Measurements from ENCODE around the gene ARHGEF28. TPM values are rescaled to one million over a fixed set of nuclear protein-coding genes. Genes with fewer than 3 reads are reported as not detected.

ARHGEF28 gene
- total RNA-seq, 1 experiment from 2014 or later = 6.1 TPM

DNA sequence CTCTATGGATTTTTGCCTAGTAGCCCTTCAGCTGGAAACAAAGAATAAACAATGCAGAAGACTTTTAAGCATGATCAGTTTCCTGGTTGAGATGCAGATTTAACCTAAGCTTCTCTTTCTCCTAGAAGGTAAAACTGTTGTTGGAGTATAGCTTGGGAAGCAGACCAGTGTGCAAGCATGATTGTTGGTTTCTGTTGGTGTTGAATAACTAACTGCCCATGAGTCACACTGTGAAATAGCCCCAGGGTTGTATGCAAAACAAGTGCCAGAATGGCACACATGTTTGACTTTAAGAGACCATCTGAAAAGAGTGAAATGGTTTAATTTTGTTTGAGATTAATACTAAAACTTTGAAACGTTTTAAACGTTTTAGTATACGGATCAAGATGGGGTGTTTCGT, 227.1 kb downstream of the ARHGEF28 start:
- DNase-seq (ENCODE audit: low read depth, low spot score) = no peak
- Histone ChIP-seq H3K36me3 (ENCODE audit: control insufficient read depth in 1 of 2, insufficient read depth in 2 of 2, low read length in 2 of 2) (no peaks in the 10 kb centered on the region), H3K27me3 (ENCODE audit: insufficient read depth, low read length) (no peaks in the 10 kb centered on the region), H3K9ac (ENCODE audit: low read length) (no peak overlapping the region), H3K4me1 (ENCODE audit: control insufficient read depth in 1 of 2, insufficient read depth in 2 of 2, low read length in 2 of 2) (peaks cover 0 to 7% of the 10 kb centered on the region in 2 experiments; a peak in 1 of 4 replicates), H3K4me2 (ENCODE audit: low read length) (no peak overlapping the region), H4K20me1 (ENCODE audit: insufficient read depth) (no peaks in the 10 kb centered on the region), H3K9me3 (ENCODE audit: control insufficient read depth in 1 of 2, insufficient read depth in 1 of 2, low read depth in 1 of 2, low read length in 2 of 2) (no peaks in the 10 kb centered on the region), H2AFZ (ENCODE audit: low read depth, low read length, poor library complexity, severe bottlenecking) (no peak overlapping the region), H3K27ac (ENCODE audit: low read depth, low read length) (no peak overlapping the region), H3K79me2 (ENCODE audit: insufficient read depth, low read length) (no peaks in the 10 kb centered on the region), H3K9me2 (ENCODE audit: insufficient read depth) (no peaks in the 10 kb centered on the region), H3K4me3 (replicated peaks in 1 of 2; ENCODE audit: low read depth in 1 of 2, low read length in 2 of 2) (no peak overlapping the region)
- TF ChIP-seq SIN3A (IDR thresholded peaks at IDR 0.05; ENCODE audit: low read depth) = no peak
- TF ChIP-seq CBX3 (IDR thresholded peaks at IDR 0.05; ENCODE audit: low read depth) = no peak
- TF ChIP-seq YY1 (IDR thresholded peaks at IDR 0.05; ENCODE audit: extremely low read depth, insufficient replicate concordance, low read depth, low read length) = no peak
- no peak for TF ChIP-seq EGR1 (IDR thresholded peaks at IDR 0.05; ENCODE audit: low read depth)
- no peak for TF ChIP-seq POLR2A (IDR thresholded peaks at IDR 0.05; ENCODE audit: borderline replicate concordance, extremely low read depth, insufficient read depth, insufficient read length)
- no peak for TF ChIP-seq SRF (IDR thresholded peaks at IDR 0.05; ENCODE audit: low read depth)
- no peak for TF ChIP-seq EZH2 (IDR thresholded peaks at IDR 0.05)
- no peak for TF ChIP-seq SP1 (IDR thresholded peaks at IDR 0.05; ENCODE audit: low read depth)
- TF ChIP-seq RAD21 (IDR thresholded peaks at IDR 0.05; ENCODE audit: low read depth) = no peak
- no peak for TF ChIP-seq ELF1 (IDR thresholded peaks at IDR 0.05; ENCODE audit: borderline replicate concordance, low read depth)
- TF ChIP-seq CEBPB (IDR thresholded peaks at IDR 0.05; ENCODE audit: low read depth) = no peak
- TF ChIP-seq, protein P1, sequence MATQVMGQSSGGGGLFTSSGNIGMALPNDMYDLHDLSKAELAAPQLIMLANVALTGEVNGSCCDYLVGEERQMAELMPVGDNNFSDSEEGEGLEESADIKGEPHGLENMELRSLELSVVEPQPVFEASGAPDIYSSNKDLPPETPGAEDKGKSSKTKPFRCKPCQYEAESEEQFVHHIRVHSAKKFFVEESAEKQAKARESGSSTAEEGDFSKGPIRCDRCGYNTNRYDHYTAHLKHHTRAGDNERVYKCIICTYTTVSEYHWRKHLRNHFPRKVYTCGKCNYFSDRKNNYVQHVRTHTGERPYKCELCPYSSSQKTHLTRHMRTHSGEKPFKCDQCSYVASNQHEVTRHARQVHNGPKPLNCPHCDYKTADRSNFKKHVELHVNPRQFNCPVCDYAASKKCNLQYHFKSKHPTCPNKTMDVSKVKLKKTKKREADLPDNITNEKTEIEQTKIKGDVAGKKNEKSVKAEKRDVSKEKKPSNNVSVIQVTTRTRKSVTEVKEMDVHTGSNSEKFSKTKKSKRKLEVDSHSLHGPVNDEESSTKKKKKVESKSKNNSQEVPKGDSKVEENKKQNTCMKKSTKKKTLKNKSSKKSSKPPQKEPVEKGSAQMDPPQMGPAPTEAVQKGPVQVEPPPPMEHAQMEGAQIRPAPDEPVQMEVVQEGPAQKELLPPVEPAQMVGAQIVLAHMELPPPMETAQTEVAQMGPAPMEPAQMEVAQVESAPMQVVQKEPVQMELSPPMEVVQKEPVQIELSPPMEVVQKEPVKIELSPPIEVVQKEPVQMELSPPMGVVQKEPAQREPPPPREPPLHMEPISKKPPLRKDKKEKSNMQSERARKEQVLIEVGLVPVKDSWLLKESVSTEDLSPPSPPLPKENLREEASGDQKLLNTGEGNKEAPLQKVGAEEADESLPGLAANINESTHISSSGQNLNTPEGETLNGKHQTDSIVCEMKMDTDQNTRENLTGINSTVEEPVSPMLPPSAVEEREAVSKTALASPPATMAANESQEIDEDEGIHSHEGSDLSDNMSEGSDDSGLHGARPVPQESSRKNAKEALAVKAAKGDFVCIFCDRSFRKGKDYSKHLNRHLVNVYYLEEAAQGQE (IDR thresholded peaks at IDR 0.05; ENCODE audit: low read depth) = no peak
- TF ChIP-seq, protein P2, sequence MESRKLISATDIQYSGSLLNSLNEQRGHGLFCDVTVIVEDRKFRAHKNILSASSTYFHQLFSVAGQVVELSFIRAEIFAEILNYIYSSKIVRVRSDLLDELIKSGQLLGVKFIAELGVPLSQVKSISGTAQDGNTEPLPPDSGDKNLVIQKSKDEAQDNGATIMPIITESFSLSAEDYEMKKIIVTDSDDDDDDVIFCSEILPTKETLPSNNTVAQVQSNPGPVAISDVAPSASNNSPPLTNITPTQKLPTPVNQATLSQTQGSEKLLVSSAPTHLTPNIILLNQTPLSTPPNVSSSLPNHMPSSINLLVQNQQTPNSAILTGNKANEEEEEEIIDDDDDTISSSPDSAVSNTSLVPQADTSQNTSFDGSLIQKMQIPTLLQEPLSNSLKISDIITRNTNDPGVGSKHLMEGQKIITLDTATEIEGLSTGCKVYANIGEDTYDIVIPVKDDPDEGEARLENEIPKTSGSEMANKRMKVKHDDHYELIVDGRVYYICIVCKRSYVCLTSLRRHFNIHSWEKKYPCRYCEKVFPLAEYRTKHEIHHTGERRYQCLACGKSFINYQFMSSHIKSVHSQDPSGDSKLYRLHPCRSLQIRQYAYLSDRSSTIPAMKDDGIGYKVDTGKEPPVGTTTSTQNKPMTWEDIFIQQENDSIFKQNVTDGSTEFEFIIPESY (IDR thresholded peaks at IDR 0.05; ENCODE audit: extremely low read depth, insufficient replicate concordance, low read length) = no peak
- RAD21 ChIA-PET (ENCODE audit: low non-redundant PET in 1 of 2, low total read pairs in 2 of 2, uncharacterized antibody in 2 of 2, unreplicated experiment in 2 of 2) = no interaction called here
- BruUV-seq (replicated peaks) = no TSS peak
- intact Hi-C loops (cut with micrococcal nuclease) = no loop called here
- CTCF ChIA-PET = no interaction called here
- ATAC-seq = no peak
- POLR2A ChIA-PET = no interaction called here
